B cell (primary cell): ENCODE results near the gene PRX.

Experiments used
- EZH2 ChIP-seq: IDR thresholded peaks from 2 replicates; pipeline ENCODE4 v1.6.1; 2012; ENCODE audit warnings: borderline replicate concordance, low read depth, mild to moderate bottlenecking, moderate library complexity, low read length; ENCODE audit not compliant: insufficient read depth, poor library complexity, severe bottlenecking
- TF ChIP-seq, protein P1 (sequence below): fragments of 200-600 bp; IDR thresholded peaks from one replicate; pipeline ENCODE4 v1.8.0; 2022; ENCODE audit warnings: antibody characterized with exemption, mild to moderate bottlenecking

DNA sequence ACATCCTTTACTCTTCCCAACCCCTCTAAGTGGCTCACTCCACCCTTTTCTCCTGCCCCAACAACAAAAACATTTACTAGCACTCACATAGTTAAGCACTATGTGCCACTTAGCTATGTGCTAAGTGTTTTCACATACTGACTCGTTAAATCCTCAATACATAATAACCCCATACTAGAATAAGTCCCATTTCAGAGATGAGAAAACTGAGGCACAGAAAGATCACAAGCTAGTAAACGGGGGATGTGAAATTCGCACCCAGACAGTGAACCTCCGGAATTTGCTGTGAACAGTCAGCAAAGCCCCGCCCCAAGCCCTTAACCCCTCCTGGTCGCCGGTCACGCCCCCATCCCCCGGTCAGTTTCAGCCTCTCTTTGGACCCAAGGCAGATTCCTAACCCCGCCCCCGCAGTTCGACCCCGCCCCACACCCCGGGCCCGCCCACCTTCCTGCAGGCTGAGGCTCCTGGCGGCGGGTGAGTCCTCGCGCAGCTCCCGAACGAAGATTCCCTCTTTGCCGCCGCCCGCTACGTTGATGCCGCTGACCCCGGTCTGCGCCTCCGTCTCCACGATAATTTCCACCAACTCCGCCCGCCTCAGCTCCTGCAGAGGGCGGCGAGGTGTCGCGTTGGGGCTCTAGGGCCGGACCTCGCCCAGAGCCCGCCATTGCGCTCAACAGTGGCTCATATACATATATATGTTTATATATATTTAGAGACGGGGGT is 9.8 kb downstream of the PRX start:
- TF ChIP-seq, protein P1, sequence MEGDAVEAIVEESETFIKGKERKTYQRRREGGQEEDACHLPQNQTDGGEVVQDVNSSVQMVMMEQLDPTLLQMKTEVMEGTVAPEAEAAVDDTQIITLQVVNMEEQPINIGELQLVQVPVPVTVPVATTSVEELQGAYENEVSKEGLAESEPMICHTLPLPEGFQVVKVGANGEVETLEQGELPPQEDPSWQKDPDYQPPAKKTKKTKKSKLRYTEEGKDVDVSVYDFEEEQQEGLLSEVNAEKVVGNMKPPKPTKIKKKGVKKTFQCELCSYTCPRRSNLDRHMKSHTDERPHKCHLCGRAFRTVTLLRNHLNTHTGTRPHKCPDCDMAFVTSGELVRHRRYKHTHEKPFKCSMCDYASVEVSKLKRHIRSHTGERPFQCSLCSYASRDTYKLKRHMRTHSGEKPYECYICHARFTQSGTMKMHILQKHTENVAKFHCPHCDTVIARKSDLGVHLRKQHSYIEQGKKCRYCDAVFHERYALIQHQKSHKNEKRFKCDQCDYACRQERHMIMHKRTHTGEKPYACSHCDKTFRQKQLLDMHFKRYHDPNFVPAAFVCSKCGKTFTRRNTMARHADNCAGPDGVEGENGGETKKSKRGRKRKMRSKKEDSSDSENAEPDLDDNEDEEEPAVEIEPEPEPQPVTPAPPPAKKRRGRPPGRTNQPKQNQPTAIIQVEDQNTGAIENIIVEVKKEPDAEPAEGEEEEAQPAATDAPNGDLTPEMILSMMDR: no peak
- no peak for TF ChIP-seq EZH2
